ENCODE results near the gene JMY. TPM values are rescaled to one million over a fixed set of nuclear protein-coding genes. Genes with fewer than 3 reads are reported as not detected.
A peak's percentile ranks its signal among the peaks of the same experiment; 100 is the strongest.
"Not testable (repeated sequence)": the region's sequence is repeated elsewhere in the genome, so short reads cannot be mapped to it uniquely, and the experiment has no call there.

Gene JMY
- polyA plus RNA-seq, 3 donors = 19.7 to 26.5 (median 23.1) TPM

GRCh38 chr5:79236362-79236969, 535 bp downstream of the JMY start:
- peak; percentile 42 for DNase-seq

GRCh38 chr5:79236970-79237739, 1.2 kb downstream of the JMY start:
- no peak for DNase-seq

GRCh38 chr5:79237740-79238560, 2.0 kb downstream of the JMY start:
- no peak for DNase-seq

GRCh38 chr5:79240561-79240960, 4.6 kb downstream of the JMY start:
- DNase-seq = no peak

GRCh38 chr5:79241535-79241979, 5.6 kb downstream of the JMY start:
- no peak for DNase-seq

- DNase-seq = no peak
Observed at GRCh38 chr5:79242242-79243039, 6.5 kb downstream of the JMY start.

GRCh38 chr5:79243224-79243623, 7.3 kb downstream of the JMY start:
- DNase-seq = no peak

GRCh38 chr5:79254067-79254466, 18.1 kb downstream of the JMY start:
- DNase-seq = not testable (repeated sequence)

- no peak for DNase-seq
Observed at GRCh38 chr5:79255786-79256557, 20.0 kb downstream of the JMY start.

- DNase-seq = no peak
Observed at GRCh38 chr5:79256563-79256962, 20.6 kb downstream of the JMY start.

GRCh38 chr5:79257314-79257713, 21.4 kb downstream of the JMY start:
- DNase-seq = no peak

- no peak for DNase-seq
Observed at GRCh38 chr5:79258801-79259200, 22.9 kb downstream of the JMY start.

- DNase-seq = no peak
Observed at GRCh38 chr5:79259383-79259782, 23.5 kb downstream of the JMY start.

GRCh38 chr5:79259810-79260209, 23.9 kb downstream of the JMY start:
- DNase-seq = no peak

- DNase-seq = no peak
Observed at GRCh38 chr5:79261897-79262296, 26.0 kb downstream of the JMY start.

GRCh38 chr5:79263290-79263689, 27.4 kb downstream of the JMY start:
- DNase-seq = no peak

- DNase-seq = no peak
Observed at GRCh38 chr5:79267180-79267579, 31.2 kb downstream of the JMY start.

GRCh38 chr5:79269733-79270166, 33.8 kb downstream of the JMY start:
- no peak for DNase-seq

GRCh38 chr5:79273341-79273740, 37.4 kb downstream of the JMY start:
- no peak for DNase-seq

- DNase-seq = no peak
Observed at GRCh38 chr5:79284846-79285245, 48.9 kb downstream of the JMY start.

GRCh38 chr5:79285285-79285684, 49.4 kb downstream of the JMY start:
- DNase-seq = no peak
